Bone marrow (tissue), 2 donors: ENCODE results near the gene MAP1A.

Source experiments
- DNase-seq, 2 donors: peaks; one replicate each; lab custom pipeline; 2025; lab: John Stamatoyannopoulos, UW

MAP1A gene

GRCh38 chr15:43511012-43511885 lies 6.2 kb upstream of the MAP1A start:
- DNase-seq, result no peak

GRCh38 chr15:43513550-43513949 lies 3.9 kb upstream of the MAP1A start:
- no peak for DNase-seq

- no peak for DNase-seq
Measured at GRCh38 chr15:43514241-43515057, 3.0 kb upstream of the MAP1A start.

- DNase-seq, result no peak
Measured at GRCh38 chr15:43515741-43516140, 1.7 kb upstream of the MAP1A start.

- no peak for DNase-seq
Measured at GRCh38 chr15:43516185-43516584, 1.2 kb upstream of the MAP1A start.

- DNase-seq, result no peak
Measured at GRCh38 chr15:43516801-43517353, 531 bp upstream of the MAP1A start.

GRCh38 chr15:43518197-43518761 lies 871 bp downstream of the MAP1A start:
- DNase-seq, result peak; percentile 9 to 69

- no peak for DNase-seq
Measured at GRCh38 chr15:43519196-43519595, 1.8 kb downstream of the MAP1A start.

GRCh38 chr15:43520138-43520537 lies 2.7 kb downstream of the MAP1A start:
- DNase-seq, result no peak

GRCh38 chr15:43521419-43521818 lies 4.0 kb downstream of the MAP1A start:
- DNase-seq, result no peak

GRCh38 chr15:43522247-43522646 lies 4.8 kb downstream of the MAP1A start:
- no peak for DNase-seq

GRCh38 chr15:43523646-43524045 lies 6.2 kb downstream of the MAP1A start:
- no peak for DNase-seq

- no peak for DNase-seq
Measured at GRCh38 chr15:43524254-43524845, 6.9 kb downstream of the MAP1A start.

- DNase-seq, result no peak
Measured at GRCh38 chr15:43525131-43525530, 7.7 kb downstream of the MAP1A start.

GRCh38 chr15:43526261-43526930 lies 9.0 kb downstream of the MAP1A start:
- DNase-seq, result no peak

GRCh38 chr15:43527016-43527801 lies 9.8 kb downstream of the MAP1A start:
- no peak for DNase-seq

- DNase-seq, result no peak
Measured at GRCh38 chr15:43527802-43528541, 10.6 kb downstream of the MAP1A start.

- no peak for DNase-seq
Measured at GRCh38 chr15:43528542-43529007, 11.2 kb downstream of the MAP1A start.

- no peak for DNase-seq
Measured at GRCh38 chr15:43529141-43529540, 11.7 kb downstream of the MAP1A start.
